ENCODE data around the gene CHRNB2. TPM values are rescaled to one million over a fixed set of nuclear protein-coding genes. Genes with fewer than 3 reads are reported as not detected.

CHRNB2 gene
- total RNA-seq, 1 donor from 2014 or later, result not detected

- intact Hi-C loops (cut with micrococcal nuclease), result no loop called here
- CTCF ChIA-PET, result interaction anchor here (6.2 kb wide), 1 partner anchor 68 kb away, joined by 101 read pairs; no protein-coding TSS in a partner anchor
- POLR2A ChIA-PET, result no interaction called here
These were observed 19.6 kb upstream of the CHRNB2 start for GRCh38 chr1:154548028-154548427.

GRCh38 chr1:154549202-154549770 is 18.3 kb upstream of the CHRNB2 start:
- Mint-ChIP-seq H3K27me3 (no peaks in the 10 kb centered on the region), H3K9me3 (no peaks in the 10 kb centered on the region), H3K27ac (no peak overlapping the region), H3K36me3 (ENCODE audit: low read depth) (peaks cover 58% of the 10 kb centered on the region), H3K4me1 (peaks cover 5% of the 10 kb centered on the region), H3K4me3 (no peak overlapping the region)
- POLR2A ChIA-PET, result no interaction called here
- CTCF ChIA-PET, result interaction anchor here (6.2 kb wide), 1 partner anchor 69 kb away, joined by 101 read pairs; no protein-coding TSS in a partner anchor
- no peak for TF ChIP-seq CTCF (IDR thresholded peaks at IDR 0.05)
- intact Hi-C loops (cut with micrococcal nuclease), result no loop called here
- ATAC-seq (ENCODE audit: low read depth), result no peak
- no peak for DNase-seq

More at GRCh38 chr1:154548028-154548427, 19.6 kb upstream of the CHRNB2 start:
- ATAC-seq (ENCODE audit: low read depth) (no peak), DNase-seq (no peak)
- TF ChIP-seq CTCF (IDR thresholded peaks at IDR 0.05), result no peak
- Mint-ChIP-seq H3K36me3 (ENCODE audit: low read depth) (peaks cover 45% of the 10 kb centered on the region), H3K4me3 (no peak overlapping the region), H3K4me1 (peaks cover 5% of the 10 kb centered on the region), H3K27ac (no peak overlapping the region), H3K27me3 (no peaks in the 10 kb centered on the region), H3K9me3 (no peaks in the 10 kb centered on the region)

GRCh38 chr1:154550070-154550469 is 17.5 kb upstream of the CHRNB2 start:
- no peaks in the 10 kb centered on the region for H3K9me3 Mint-ChIP-seq
- no peak for TF ChIP-seq CTCF (IDR thresholded peaks at IDR 0.05)
- intact Hi-C loops (cut with micrococcal nuclease), result loop anchor here (10.0 kb wide), 1 partner anchor 625 kb away; the partner anchor contains the start of genes KRTCAP2 and TRIM46
- no peak for DNase-seq
- H3K27me3 Mint-ChIP-seq, result no peaks in the 10 kb centered on the region
- no peak overlapping the region for H3K4me3 Mint-ChIP-seq
- ChIA-PET CTCF (interaction anchor here (6.2 kb wide), 1 partner anchor 70 kb away, joined by 101 read pairs; no protein-coding TSS in a partner anchor), POLR2A (no interaction called here)
- no peak for ATAC-seq (ENCODE audit: low read depth)
- peaks cover 5% of the 10 kb centered on the region for H3K4me1 Mint-ChIP-seq
- no peak overlapping the region for H3K27ac Mint-ChIP-seq
- H3K36me3 Mint-ChIP-seq (ENCODE audit: low read depth), result peaks cover 66% of the 10 kb centered on the region

- no peak for ATAC-seq (ENCODE audit: low read depth)
- POLR2A ChIA-PET, result no interaction called here
- Mint-ChIP-seq H3K27me3 (no peaks in the 10 kb centered on the region), H3K36me3 (ENCODE audit: low read depth) (peaks cover 71% of the 10 kb centered on the region), H3K4me1 (peaks cover 9% of the 10 kb centered on the region), H3K4me3 (no peak overlapping the region), H3K27ac (no peak overlapping the region), H3K9me3 (no peaks in the 10 kb centered on the region)
- CTCF ChIA-PET, result interaction anchor here (6.2 kb wide), 1 partner anchor 70 kb away, joined by 101 read pairs; no protein-coding TSS in a partner anchor
- no peak for DNase-seq
- intact Hi-C loops (cut with micrococcal nuclease), result loop anchor here (10.0 kb wide), 1 partner anchor 624 kb away; the partner anchor contains the start of genes KRTCAP2 and TRIM46
- no peak for TF ChIP-seq CTCF (IDR thresholded peaks at IDR 0.05)
These were observed 16.9 kb upstream of the CHRNB2 start for GRCh38 chr1:154550657-154551056.

- CTCF ChIA-PET, result interaction anchor here (0.9 kb wide), 1 partner anchor 72 kb away, joined by 3 read pairs; no protein-coding TSS in a partner anchor
- TF ChIP-seq CTCF (IDR thresholded peaks at IDR 0.05), result no peak
- POLR2A ChIA-PET, result interaction anchor here (0.5 kb wide), 1 partner anchor 57 kb away, joined by 6 read pairs; no protein-coding TSS in a partner anchor
- ATAC-seq (ENCODE audit: low read depth) (no peak), DNase-seq (no peak)
- Mint-ChIP-seq H3K27ac (no peak overlapping the region), H3K4me1 (peaks cover 16% of the 10 kb centered on the region), H3K36me3 (ENCODE audit: low read depth) (peaks cover 79% of the 10 kb centered on the region), H3K9me3 (no peaks in the 10 kb centered on the region), H3K4me3 (no peak overlapping the region), H3K27me3 (no peaks in the 10 kb centered on the region)
- intact Hi-C loops (cut with micrococcal nuclease), result loop anchor here (10.0 kb wide), 1 partner anchor 623 kb away; the partner anchor contains the start of genes KRTCAP2 and TRIM46
These were observed 16.1 kb upstream of the CHRNB2 start for GRCh38 chr1:154551474-154551873.

Measured in activated B cell treated with CpG ODN at 0.5 μM for 24 hours (primary cell).